ENCODE data around the gene PKIB.
"Not testable (repeated sequence)": the region's sequence is repeated elsewhere in the genome, so short reads cannot be mapped to it uniquely, and the experiment has no call there.

The PKIB gene

DNA sequence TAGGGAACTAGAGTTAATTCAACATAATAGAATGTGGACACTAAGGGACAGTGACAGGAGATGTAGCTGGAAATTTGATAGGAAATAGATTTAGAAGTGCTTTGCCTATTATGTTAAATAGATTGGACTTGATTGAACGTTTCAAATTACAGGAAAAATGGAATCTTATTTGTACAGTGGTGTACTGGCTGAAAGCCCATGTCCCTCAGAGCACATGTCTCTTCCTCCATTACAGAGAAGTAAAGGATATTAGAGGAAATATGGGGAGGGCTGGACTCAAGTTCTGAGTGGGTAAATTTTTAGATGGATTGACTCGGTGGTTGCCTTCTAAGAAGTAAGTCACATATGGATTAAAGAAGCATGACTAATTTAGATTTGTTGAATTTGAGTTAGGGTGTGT lies 11.4 kb downstream of the PKIB start:
- no peak for DNase-seq

DNA sequence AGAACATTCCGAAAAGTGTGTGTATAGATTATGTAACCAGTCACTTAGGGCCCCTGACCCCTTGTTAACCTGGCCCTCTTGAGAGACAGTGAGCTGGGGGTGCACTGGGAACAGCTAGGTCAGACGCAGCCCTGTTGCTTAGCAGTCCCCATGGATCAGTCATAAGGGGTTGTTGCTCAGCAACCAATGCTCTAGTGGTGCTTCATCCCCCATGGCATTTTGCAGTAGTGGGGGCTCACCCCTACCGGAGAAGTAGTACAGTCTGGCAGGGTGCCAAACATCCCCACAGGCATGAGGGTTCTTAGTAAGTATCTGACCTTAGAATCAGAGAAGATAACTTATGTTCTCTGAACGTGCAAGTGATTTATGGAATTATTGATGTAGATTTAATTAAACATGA lies 12.3 kb downstream of the PKIB start:
- DNase-seq = no peak

DNA sequence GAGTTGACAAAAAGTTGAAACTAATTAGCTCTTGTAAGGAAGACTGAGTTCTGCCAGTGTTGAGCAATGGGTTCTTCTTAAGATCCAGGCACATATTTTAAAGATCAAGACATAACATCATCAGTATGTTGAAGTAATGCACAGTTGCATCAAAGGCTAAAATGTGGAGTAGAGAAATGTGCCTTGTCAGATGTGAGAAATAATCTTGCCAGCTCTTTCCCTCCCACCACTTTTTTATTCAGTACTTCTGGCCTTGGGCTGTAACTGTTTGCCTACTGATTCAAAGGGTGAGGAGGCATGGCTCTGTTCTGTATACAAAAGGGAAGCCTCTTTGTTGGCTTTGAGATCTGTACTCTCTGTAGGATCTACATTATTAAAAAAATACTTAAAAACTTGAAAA lies 13.1 kb downstream of the PKIB start:
- DNase-seq = no peak

DNA sequence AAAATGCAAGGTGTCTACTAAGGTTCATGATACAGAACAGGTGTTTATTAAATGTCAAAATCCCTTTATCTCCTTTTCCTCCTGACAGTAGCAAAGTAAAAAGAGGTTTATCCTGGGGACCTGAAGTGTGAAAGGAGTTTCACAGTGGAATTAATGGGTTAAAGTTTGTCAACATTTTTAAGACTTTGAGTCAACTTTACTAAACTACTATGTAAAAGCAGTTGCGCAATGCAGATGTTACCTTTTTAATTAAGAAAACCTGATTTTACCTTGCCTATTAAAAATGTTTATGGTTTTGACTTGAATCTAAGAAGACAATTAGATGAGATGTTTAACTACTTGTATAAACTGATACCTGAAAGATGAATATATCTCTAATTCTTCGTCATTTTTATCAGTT lies 14.6 kb downstream of the PKIB start:
- DNase-seq = no peak

DNA sequence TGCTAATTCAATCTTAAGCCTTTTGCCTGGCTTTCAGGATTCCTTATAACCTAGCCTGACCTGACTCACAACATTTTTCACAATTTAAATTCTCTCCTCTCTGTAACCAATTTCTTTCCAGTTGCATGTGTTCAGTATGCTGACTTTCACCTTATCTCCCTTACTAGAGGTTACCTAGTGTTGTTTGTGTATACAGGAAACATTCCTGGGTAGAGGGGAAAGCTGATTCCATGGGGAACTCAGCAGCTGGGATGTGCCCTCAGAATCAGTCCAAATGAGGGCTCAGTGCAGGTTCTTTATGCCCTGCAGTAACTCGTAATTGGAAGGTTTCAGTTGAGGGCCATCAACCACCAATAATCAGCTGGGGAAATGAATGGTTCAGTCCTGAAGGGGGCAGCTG lies 18.5 kb downstream of the PKIB start:
- no peak for DNase-seq

DNA sequence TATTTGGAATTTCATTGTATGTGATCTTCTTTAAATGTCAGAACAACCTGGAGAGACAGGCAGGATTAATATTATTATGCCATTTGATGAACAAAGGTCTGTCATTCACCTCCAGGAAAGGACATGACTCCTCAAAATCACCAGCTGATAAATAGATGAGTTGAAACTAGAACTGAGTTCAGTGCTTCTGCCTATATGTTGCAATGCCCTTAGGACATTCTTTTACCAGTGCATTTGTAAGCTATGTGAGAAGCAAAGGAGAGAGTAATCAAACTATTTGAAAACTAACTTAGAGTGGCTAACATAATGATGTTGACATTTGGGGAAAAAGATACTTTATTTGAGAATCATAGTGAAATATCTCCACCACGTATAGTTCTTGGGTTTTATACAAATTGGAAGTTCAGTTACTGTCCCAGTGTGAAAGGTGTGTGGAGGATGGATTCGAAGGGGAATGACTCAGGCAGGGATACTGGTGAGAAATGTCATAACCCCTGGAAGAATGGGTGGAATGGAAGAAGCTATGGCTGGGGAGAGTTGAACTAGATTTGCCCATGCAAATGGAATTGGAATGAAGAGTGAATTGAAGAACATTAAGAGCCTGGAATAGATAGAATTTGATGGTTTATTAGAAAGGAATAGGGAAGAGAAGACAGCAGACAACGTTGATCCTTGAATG lies 21.5 kb downstream of the PKIB start:
- DNase-seq = no peak

DNA sequence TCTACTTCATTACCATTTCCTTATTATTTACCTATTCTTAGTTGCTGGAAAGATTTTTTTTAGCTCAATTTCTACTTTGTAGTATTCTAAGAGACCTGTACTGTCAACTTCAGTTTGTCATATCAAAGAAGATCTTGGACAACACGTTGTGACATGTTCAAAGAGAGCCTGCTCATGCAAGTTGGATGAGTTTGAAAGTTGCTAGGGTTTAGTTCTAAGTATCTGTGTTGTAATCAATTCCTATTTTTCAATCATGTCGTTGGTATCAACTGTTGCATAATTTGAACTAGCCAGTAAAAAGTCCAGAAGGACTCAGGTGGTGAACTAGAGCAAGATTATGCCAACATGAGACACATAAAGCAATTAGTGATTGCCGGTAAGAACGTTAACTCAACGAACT lies 30.2 kb downstream of the PKIB start:
- DNase-seq = no peak

DNA sequence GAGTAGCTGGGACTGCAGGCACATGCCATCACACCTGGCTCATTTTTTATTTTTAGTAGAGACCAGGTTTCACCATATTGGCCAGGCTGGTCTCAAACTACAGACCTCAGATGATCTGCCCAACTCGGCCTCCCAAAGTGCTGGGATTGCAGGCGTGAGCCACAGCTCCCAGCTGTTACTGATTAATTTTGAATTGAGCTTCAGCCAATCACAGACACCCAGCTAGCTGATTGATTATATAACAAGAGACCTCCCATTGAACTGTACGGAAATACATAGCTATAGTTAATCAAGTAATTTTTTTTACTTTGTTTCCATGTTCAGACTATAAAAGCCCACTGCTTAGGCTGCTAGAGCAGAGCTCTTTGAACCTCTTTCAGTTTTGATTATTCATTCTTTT lies 31.6 kb downstream of the PKIB start:
- no peak for DNase-seq

DNA sequence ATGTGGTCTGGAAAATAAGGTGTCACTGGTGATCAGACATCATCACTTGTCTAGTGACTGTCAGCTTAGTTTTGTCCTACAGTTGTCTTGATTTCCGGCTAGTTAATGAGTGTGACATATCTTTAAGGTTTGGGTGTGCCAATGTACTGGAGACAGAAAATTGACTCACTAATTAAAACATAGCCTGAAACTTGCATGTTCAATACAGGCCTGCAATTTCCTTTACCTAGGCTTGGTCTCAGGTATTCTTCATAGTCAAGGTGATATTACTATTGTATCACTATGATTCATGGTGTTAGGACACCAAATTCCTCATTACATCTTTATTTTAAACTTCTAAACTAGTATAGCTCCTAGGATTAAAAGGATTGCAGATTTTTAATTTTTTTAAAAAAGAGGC lies 32.4 kb downstream of the PKIB start:
- not testable (repeated sequence) for DNase-seq

DNA sequence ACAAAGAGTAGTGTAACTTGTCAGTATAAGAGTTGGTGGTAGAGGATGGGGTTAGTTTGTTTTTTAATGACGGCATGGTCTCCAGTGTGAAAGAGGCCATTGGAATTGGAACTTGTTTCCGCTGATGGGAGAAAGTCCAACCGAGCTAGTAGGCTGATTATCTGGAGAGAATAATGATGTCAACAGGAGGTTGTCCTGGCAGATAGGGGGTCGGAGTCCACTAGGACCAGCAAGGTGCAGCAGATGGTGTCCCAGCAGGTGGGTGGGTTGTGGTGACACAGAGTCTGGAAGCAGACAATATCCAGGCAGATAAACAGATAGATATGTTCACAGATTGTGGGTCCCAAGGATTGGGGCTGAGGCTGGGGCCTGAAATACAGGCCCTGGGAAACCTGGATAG lies 35.1 kb downstream of the PKIB start:
- DNase-seq = no peak

DNA sequence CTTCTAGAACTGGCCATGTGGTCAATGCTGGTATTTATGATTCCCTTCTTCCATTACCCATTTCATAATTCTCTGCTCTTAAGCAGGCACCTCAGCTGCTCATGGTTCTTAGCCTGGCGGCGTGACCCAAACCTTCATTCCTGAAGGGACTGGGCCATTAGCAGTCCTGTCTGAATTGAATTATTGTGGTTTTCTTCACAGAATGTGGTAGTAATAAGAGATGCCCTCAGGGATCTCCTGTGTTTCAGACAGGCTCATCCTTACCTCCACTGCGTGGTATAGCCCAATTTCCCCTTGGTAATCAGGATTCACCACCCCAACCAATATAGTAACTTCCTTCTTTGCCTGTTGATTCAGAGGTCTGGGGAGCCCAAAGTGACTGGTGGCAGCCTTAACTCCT lies 37.6 kb downstream of the PKIB start:
- no peak for DNase-seq

DNA sequence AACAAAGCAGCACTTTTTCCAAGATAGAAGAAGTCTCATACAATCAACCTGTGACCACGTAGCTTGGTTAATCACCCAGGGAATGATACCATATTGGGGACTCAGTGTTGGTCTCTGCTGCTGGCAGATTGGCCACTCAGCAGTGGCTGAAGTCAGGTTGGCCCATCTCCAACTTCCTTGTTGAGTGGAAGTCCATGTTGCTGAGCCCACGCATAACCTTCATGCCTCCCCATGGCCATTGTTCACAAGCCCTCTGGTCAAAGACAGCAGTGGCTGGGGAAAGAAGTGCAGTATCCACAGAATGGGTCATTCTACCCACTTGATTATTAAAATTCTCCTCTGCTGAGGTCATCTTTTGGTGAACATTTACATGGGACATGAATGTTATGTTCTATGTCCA lies 38.5 kb downstream of the PKIB start:
- DNase-seq = no peak

DNA sequence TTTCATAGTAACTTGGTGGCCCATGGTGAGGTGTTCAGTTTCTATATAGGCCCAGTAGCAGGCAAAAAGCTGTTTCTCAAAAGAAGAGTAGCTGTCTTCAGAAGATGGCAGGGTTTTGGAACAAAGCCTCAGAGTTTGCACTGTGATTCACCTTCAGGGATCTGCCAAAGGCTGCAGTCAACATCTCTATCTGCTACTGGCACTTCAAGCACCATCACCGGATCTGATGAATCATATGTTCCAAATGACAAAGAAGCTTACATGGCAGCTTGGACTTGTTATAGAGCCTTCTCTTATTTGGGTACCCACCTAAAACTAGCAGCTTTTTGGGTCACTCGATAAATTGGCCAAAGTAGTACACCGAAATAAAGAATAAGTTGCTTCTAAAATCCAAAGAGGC lies 39.5 kb downstream of the PKIB start:
- no peak for DNase-seq

DNA sequence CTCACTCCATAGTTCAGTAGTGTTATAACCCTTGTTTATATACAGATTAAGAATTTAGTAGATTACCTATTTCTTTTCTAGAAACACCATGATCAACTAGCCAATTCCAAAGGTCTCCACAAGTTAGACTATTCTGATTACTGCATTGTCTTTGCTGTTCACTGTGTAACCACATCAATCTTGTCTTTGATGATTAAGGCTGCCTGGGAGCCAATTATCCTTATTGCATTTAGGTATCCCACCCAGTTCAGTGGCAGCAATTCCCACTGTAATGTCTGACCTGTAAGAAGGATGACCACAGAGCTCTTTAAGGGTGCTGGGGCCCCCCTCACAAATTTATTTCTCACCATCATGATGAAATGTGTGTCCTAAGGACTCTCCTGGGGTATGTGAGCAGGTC lies 40.2 kb downstream of the PKIB start:
- DNase-seq = no peak

DNA sequence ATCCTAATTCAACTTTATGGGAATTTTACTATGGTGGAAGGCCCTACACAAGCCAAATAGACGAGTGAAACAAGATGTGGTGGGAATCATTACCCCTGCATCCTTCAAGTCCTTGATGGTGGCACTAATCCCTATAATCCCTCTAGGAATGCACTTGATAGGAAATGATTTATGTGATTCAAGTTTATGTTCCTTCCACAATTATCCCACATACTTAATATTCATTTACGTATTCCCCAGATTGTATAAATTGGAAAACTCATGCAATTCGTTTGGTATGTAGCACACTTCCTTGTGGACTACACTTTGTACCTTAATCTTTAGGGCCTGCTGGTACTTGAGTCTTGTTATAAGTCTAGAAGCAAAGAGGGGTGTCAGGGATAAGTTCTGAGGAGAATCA lies 40.8 kb downstream of the PKIB start:
- DNase-seq = no peak

DNA sequence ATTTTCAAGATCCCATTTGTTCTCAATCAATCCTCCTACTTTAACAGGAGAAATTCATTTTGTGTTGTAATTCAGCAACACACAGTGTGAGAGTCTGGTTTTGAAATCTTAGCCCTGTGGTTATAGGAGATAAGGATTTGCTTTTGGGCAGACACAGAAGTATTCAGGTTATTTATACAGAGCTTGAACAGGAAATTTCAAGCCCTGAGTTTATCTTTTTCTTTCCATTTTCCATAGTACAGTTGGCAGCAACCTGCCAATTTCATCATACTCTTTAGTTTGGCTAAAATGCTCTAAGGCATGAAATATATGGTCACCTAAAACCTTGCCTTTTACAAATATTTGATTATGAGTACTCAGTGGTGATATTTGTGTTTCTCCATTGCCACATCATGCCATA lies 41.4 kb downstream of the PKIB start:
- DNase-seq = no peak

DNA sequence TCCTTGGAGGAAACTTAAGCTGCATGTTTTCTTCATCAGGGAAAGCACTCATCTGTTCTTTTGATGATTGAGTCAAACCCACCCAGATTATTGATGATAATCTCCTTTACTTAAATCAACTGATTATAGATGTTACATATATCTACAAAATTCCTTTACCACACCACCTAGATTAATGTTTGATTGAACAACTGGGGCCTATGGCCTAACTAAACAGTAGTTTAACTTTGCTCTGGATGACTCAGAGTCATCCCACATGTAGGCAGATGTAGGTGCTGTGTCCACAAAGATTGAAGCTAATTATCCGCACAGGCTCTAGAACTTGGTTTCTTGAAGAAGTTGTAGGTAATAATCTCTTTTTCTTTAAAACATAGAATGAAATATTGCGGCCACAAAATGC lies 42.2 kb downstream of the PKIB start:
- DNase-seq = no peak

DNA sequence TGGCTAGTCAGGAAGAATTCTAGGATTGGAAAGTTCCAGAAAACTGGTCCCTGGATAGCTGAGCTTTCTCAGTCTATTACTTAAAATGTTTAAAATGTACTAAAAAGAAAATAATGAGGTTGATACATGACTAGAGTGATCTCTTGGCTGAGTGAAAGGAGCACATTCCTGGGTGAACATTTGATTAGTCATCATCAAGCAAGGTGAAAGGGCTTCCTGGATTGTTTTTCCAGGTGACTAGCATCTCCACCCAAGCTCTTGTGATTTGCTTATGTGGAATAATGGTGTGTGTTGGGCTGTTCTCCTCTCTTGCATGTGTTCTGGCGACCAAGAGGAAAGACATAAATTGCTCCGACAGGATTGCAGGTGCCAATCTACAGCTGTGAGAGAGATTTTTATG lies 42.9 kb downstream of the PKIB start:
- no peak for DNase-seq

DNA sequence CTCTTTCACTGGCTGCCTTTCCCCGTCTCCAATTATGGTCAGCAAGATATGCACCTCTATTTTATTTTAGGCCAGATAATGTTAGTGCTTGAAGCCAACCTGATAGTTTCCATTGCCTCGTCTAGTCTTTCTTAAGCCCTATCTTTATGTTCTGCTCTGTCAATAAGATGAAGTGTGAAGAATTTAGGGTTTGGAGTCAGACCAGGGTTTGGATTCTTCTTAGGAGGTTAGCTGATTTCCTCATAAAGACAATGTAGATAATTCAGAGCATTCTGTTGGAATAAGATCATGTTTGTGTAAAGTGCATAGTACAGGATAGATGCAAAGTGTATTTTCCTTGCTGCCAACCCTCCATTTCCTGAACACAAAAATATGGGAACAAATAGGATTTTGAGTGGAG lies 43.8 kb downstream of the PKIB start:
- no peak for DNase-seq

DNA sequence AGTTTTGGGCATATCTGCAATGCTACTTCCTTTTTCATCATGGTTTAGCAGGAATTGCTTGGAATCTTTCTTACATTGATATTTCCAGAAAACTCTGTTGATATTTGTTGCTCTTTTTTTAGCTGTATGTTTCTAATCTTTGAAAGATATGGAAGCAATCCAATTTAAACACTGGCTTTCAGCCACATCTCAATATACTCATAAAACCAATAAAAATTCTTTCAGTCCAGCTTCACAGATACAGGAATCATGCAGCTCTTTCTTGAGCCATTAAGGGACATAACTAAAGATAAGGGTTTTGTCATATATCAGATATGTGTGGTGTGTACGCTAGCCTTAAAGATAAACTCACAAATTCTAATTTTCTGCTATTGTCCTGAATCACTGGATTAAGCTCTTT lies 47.4 kb downstream of the PKIB start:
- no peak for DNase-seq

DNA sequence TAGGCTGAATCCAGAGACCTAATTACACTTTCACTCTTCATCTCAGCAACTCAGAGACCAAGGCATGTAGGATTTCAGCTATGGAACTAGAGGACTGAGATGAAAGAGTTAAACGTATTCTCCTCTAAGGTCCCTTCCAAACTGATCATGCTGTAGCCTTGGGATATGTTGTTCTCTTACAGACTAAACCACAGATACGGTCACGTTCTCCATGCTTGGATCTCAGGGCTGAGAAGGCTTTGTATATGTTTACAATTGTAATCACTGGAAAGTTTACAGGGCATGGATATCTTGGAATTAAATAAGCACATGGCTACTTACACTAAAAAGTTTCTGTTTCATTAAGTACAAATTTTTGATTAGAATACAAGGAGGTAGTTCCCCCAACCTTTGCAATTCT lies 50.1 kb downstream of the PKIB start:
- no peak for DNase-seq

DNA sequence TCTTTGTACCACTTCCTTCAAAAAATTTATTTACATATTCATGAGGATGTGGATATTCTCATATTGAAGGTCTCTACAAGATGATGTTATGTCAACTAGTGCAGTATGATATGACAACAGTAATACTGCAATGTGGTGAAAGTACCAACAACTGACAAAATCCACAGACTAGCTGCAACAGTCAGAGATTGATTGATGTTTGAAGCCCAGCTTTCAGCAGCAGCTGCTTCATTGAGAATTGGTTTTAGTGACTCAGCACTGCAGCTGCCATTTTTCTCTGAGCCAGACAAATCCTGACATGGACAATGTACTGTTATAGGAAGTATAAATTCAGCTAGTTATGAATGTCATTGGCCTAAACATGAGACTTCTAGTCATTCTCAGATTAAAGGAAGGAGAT lies 53.8 kb downstream of the PKIB start:
- DNase-seq = no peak

DNA sequence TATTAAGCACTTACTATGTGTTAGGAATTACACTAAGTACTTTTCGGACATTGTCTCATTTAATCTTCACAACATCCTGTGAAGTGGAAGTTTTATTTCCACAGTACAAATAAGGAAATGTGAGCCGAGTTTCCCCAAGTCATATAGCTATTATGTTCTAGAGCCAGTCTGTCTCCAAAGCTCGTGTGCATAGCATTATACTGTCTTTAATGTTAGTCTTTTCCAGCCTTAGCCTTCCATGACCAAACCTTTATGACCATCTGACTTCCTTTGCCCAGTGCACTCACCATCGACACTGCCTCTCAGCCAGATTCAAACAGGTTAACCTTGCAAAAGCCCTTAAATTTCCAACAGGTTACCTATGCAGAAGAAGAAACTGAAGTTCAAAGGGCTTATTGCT lies 55.7 kb downstream of the PKIB start:
- DNase-seq = no peak

DNA sequence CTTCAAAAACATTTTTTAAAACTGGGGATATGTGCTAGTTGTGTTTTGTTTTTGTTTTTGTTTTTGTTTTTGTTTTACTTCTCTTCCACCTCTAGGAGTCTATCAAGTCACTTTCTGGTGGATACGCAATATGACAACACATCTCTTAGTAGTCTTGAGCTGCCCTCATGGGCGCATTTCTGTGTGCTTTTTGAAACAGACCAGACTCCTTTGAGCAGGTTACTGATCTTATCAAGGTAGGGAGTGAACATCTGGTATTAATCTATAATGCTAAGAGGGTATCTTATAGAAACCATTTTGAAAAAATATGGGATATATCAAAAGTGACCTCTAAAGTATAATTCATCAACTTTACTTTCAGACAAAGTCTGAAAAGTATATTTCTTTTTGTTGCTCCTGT lies 56.2 kb downstream of the PKIB start:
- no peak for DNase-seq

DNA sequence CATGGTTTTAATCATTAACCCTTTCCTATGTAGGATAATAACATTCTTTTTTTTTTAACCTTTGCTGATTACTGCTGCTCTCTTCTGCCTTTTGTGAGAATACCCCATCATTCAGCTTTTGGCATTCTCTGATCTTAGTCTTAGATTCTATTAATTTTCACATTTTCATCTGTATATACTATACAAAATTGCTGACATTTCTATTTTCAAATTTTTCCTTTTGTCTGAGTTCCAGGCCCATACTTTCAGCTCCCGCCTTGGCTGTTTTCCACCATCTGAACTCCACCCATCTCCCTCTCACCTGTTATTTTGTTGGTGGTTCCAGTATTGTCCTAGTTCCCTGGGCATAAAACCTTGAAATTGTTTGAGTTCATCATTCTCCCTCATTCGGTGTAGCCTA lies 59.2 kb downstream of the PKIB start:
- no peak for DNase-seq

DNA sequence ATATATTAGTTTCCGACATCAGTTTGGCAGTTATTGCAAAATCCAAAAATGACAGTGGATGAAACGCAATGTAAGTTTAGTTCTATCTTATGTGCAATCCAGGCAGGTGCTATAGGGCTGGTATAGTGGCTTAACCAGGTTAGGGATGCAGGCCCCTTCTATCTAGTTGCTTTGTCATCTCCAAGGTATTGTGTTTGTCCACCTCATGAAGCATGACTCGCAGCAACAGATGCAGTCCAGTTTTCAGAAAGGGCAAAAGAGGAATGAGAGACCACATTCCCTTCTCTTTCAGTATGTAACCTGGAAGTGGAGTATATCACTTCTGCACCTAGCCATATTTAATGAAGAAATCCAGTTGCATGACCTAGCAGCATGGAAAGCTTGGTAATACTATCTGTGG lies 59.7 kb downstream of the PKIB start:
- no peak for DNase-seq
